H1 (cell line): ENCODE results near the gene RPGR. TPM values are rescaled to one million over a fixed set of nuclear protein-coding genes. Genes with fewer than 3 reads are reported as not detected.

Experiments used
- CTCF ChIA-PET: fragments of 300-600 bp; sonication (Branson Sonifier 250); formaldehyde crosslinking; loops from one replicate; lab custom pipeline; 2021; ENCODE audit not compliant: partially characterized antibody; lab: Charles Lee
- POLR2A ChIA-PET: fragments of 300-600 bp; sonication (Branson Sonifier 250); formaldehyde crosslinking; loops from one replicate; lab custom pipeline; 2021; ENCODE audit warnings: inconsistent platforms; ENCODE audit not compliant: partially characterized antibody; lab: Charles Lee
- DNase-seq, 2 experiments: peaks; one replicate each; pipeline versions ENCODE4 v3.0.0 to v3.0.0-alpha.2; 2010 to 2022; ENCODE audit warnings: low spot score in 2 of 2, low read depth in 1 of 2, mixed read lengths in 1 of 2
- FAIRE-seq: peaks from 2 replicates; lab custom pipeline; 2011; peaks lifted over from hg19 to GRCh38; lab: Jason Lieb, UNC
- H2AFZ ChIP-seq: 2 replicates; pipeline ENCODE4 v1.8.1; 2012; ENCODE audit warnings: low read length, inconsistent platforms
- H2AK5ac ChIP-seq: 2 replicates; pipeline ENCODE4 v1.6.1; 2013; ENCODE audit warnings: low read depth, low read length
- H2BK120ac ChIP-seq: replicated peaks from 2 replicates; pipeline ENCODE3; 2013; ENCODE audit warnings: low read depth, low read length, inconsistent platforms
- H2BK12ac ChIP-seq: 2 replicates; pipeline ENCODE4 v1.6.1; 2013; ENCODE audit warnings: low read depth, low read length
- H2BK15ac ChIP-seq: 2 replicates; pipeline ENCODE4 v1.6.1; 2013; ENCODE audit warnings: low read length
- H2BK20ac ChIP-seq: 2 replicates; pipeline ENCODE4 v1.6.1; 2013; ENCODE audit warnings: low read length
- H2BK5ac ChIP-seq: 2 replicates; pipeline ENCODE4 v1.6.1; 2013; ENCODE audit warnings: low read depth, low read length
- H3K14ac ChIP-seq: 2 replicates; pipeline ENCODE4 v1.6.1; 2013; ENCODE audit warnings: inconsistent platforms; ENCODE audit not compliant: insufficient read length
- H3K18ac ChIP-seq: 2 replicates; pipeline ENCODE4 v1.6.1; 2013; ENCODE audit warnings: low read length; ENCODE audit errors: extremely low read depth
- H3K23ac ChIP-seq: 2 replicates; pipeline ENCODE4 v1.6.1; 2013; ENCODE audit warnings: inconsistent platforms; ENCODE audit not compliant: insufficient read length
- H3K23me2 ChIP-seq: 2 replicates; pipeline ENCODE4 v1.6.1; 2013; ENCODE audit warnings: low read depth, low read length
- H3K27ac ChIP-seq: 2 replicates; pipeline ENCODE4 v1.6.1; 2011; ENCODE audit warnings: low read depth, low read length, inconsistent platforms
- H3K27me3 ChIP-seq, 4 experiments: replicated peaks in 1 of 4; 1 replicate in 1 of 4; 2 replicates in 3 of 4; pipeline versions ENCODE4 v1.6.1 to v1.8.1; 2011 to 2013; ENCODE audit warnings: low read length in 3 of 4, mild to moderate bottlenecking in 3 of 4, inconsistent platforms in 2 of 4, mixed read lengths in 2 of 4, moderate library complexity in 1 of 4; ENCODE audit not compliant: control insufficient read depth in 3 of 4, insufficient read depth in 3 of 4; ENCODE audit errors: extremely low read depth in 1 of 4
- H3K36me3 ChIP-seq, 4 experiments: 2 replicates each; pipeline versions ENCODE4 v1.6.1 to v1.8.1; 2011 to 2013; ENCODE audit warnings: mild to moderate bottlenecking in 4 of 4, low read length in 3 of 4, moderate library complexity in 2 of 4, control low read depth in 1 of 4, inconsistent platforms in 1 of 4; ENCODE audit not compliant: insufficient read depth in 4 of 4, control insufficient read depth in 2 of 4
- H3K4ac ChIP-seq: replicated peaks from 2 replicates; pipeline ENCODE3; 2013; ENCODE audit warnings: low read length, low read depth, mixed read lengths, inconsistent platforms; ENCODE audit not compliant: insufficient read length
- H3K4me1 ChIP-seq, 4 experiments: replicated peaks in 1 of 4; 1 replicate in 1 of 4; 2 replicates in 3 of 4; pipeline versions ENCODE4 v1.6.1 to v1.8.1; 2011 to 2013; ENCODE audit warnings: low read length in 3 of 4, inconsistent platforms in 2 of 4, mixed read lengths in 1 of 4; ENCODE audit not compliant: insufficient read depth in 4 of 4, control insufficient read depth in 3 of 4
- H3K4me2 ChIP-seq, 2 experiments: 2 replicates each; pipeline versions ENCODE4 v1.6.1 to v1.8.1; 2011 to 2013; ENCODE audit warnings: low read depth in 2 of 2, low read length in 2 of 2, control low read depth in 1 of 2, inconsistent platforms in 1 of 2, mild to moderate bottlenecking in 1 of 2; ENCODE audit not compliant: insufficient read depth in 1 of 2
- H3K4me3 ChIP-seq, 4 experiments: fragments of 200-600, 300-600 bp in 1 of 4; sonication (generic), shearing (Covaris generic), sonication (Bioruptor Twin) in 1 of 4; 2 replicates each; pipeline versions ENCODE4 v1.5.1 to v1.8.1; 2011 to 2016; ENCODE audit warnings: low read length in 4 of 4, low read depth in 3 of 4, control low read depth in 2 of 4, inconsistent platforms in 2 of 4, mild to moderate bottlenecking in 2 of 4, mixed read lengths in 1 of 4, moderate library complexity in 1 of 4; ENCODE audit not compliant: insufficient read depth in 2 of 4; ENCODE audit errors: extremely low read depth in 1 of 4
- H3K56ac ChIP-seq: replicated peaks from 2 replicates; pipeline ENCODE3; 2013; ENCODE audit warnings: low read depth, mild to moderate bottlenecking, mixed read lengths, low read length, inconsistent platforms; ENCODE audit not compliant: insufficient read length
- H3K79me1 ChIP-seq: 2 replicates; pipeline ENCODE4 v1.6.1; 2013; ENCODE audit warnings: low read depth, low read length, control low read depth
- H3K79me2 ChIP-seq, 2 experiments: 2 replicates each; pipeline versions ENCODE4 v1.6.1 to v1.8.1; 2012 to 2013; ENCODE audit warnings: low read length in 2 of 2, mild to moderate bottlenecking in 2 of 2, inconsistent platforms in 1 of 2; ENCODE audit not compliant: insufficient read depth in 2 of 2, control insufficient read depth in 1 of 2
- H3K9ac ChIP-seq, 4 experiments: replicated peaks in 1 of 4; 1 replicate in 1 of 4; 2 replicates in 3 of 4; pipeline versions ENCODE4 v1.6.1 to v1.8.1; 2011 to 2013; ENCODE audit warnings: low read depth in 3 of 4, low read length in 3 of 4, control low read depth in 2 of 4, mild to moderate bottlenecking in 2 of 4, moderate library complexity in 2 of 4, inconsistent platforms in 1 of 4; ENCODE audit errors: extremely low read depth in 1 of 4
- H3K9me3 ChIP-seq, 2 experiments: 2 replicates each; pipeline versions ENCODE4 v1.6.1 to v1.8.1; 2012 to 2013; ENCODE audit warnings: mild to moderate bottlenecking in 2 of 2, moderate library complexity in 2 of 2, control low read depth in 1 of 2, inconsistent platforms in 1 of 2, low read depth in 1 of 2, low read length in 1 of 2, mixed read lengths in 1 of 2; ENCODE audit not compliant: insufficient read depth in 2 of 2
- H4K20me1 ChIP-seq, 2 experiments: replicated peaks in 1 of 2; 2 replicates each; pipeline versions ENCODE3 to v1.8.1; 2011 to 2013; ENCODE audit warnings: inconsistent platforms in 2 of 2, low read length in 2 of 2, mild to moderate bottlenecking in 1 of 2; ENCODE audit not compliant: insufficient read depth in 2 of 2, control insufficient read depth in 1 of 2
- H4K5ac ChIP-seq: 2 replicates; pipeline ENCODE4 v1.6.1; 2013; ENCODE audit warnings: low read length, low read depth, mixed read lengths, inconsistent platforms; ENCODE audit not compliant: insufficient read length
- H4K8ac ChIP-seq: 2 replicates; pipeline ENCODE4 v1.8.0; 2013; ENCODE audit warnings: mild to moderate bottlenecking, moderate library complexity, low read length, inconsistent platforms; ENCODE audit not compliant: insufficient read depth; ENCODE audit errors: extremely low read depth
- H4K91ac ChIP-seq: replicated peaks from 2 replicates; pipeline ENCODE3; 2013; ENCODE audit warnings: low read length, mixed read lengths, inconsistent platforms; ENCODE audit not compliant: insufficient read length
- BRCA1 ChIP-seq: IDR thresholded peaks from 2 replicates; pipeline ENCODE4 v1.6.1; 2012; ENCODE audit warnings: low read depth, low read length, improper control_type of control experiment
- HDAC2 ChIP-seq, 2 experiments: fragments of 300-600 bp in 1 of 2; sonication (generic) in 1 of 2; IDR thresholded peaks; 2 replicates each; pipeline ENCODE4 v1.6.1; 2011 to 2012; ENCODE audit warnings: low read depth in 2 of 2, low read length in 2 of 2, mild to moderate bottlenecking in 2 of 2, moderate library complexity in 2 of 2, borderline replicate concordance in 1 of 2, inconsistent platforms in 1 of 2
- MAFK ChIP-seq: IDR thresholded peaks from 2 replicates; pipeline ENCODE4 v1.6.1; 2012; ENCODE audit warnings: low read depth, mild to moderate bottlenecking, improper control_type of control experiment, low read length
- SIN3A ChIP-seq, 2 experiments: IDR thresholded peaks in 1 of 2; conservative IDR thresholded peaks in 1 of 2; 2 replicates each; pipeline ENCODE4 v1.6.1; 2011 to 2012; ENCODE audit warnings: low read length in 2 of 2, improper control_type of control experiment in 1 of 2, low read depth in 1 of 2, mild to moderate bottlenecking in 1 of 2
- WGBS, 2 experiments: shearing (Covaris generic) in 1 of 2; methylation state at CpG; one replicate each; pipeline versions ENCODE4 v1.1.6 to v1.1.7; 2013 to 2015; ENCODE audit warnings: low lambda C conversion rate in 2 of 2, mixed read lengths in 2 of 2, inconsistent platforms in 1 of 2, low coverage in 1 of 2, missing lambda C conversion rate in 1 of 2; ENCODE audit not compliant: insufficient replicate concordance in 2 of 2, insufficient coverage in 1 of 2, insufficient read length in 1 of 2; ENCODE audit errors: extremely low coverage in 1 of 2, missing lambda C conversion rate in 1 of 2; 5-methylcytosine and 5-hydroxymethylcytosine counted together
- polyA plus RNA-seq, 7 experiments: library from polyadenylated mRNA; depleted of rRNA in 3 of 7; stranded (reverse) in 5 of 7; unstranded in 2 of 7; fragments of >200 nt in 5 of 7; fragments of 200-250 nt in 2 of 7; gene quantifications; 1 replicate in 5 of 7; 2 replicates in 1 of 7; 4 replicates in 1 of 7; pipeline versions ENCODE4 v1.2.1 to v1.2.3, GENCODE V29; 2011 to 2013; ENCODE audit warnings: missing spikeins in 2 of 7, mixed read lengths in 2 of 7
- total RNA-seq: library from RNA; stranded (reverse); fragmentation: NEBNext Ultra II Directional; extraction: Animal tissue kit (Norgen Biotek cat#: 25700); gene quantifications from 2 replicates; pipeline ENCODE4 v1.2.1, GENCODE V29; 2021

The RPGR gene
- total and polyA plus RNA-seq, 2 of the 8 experiments (the other 6 are each of a cell fraction or from before 2014, with no cell fraction given) = 1.6 to 10.0 TPM

DNA sequence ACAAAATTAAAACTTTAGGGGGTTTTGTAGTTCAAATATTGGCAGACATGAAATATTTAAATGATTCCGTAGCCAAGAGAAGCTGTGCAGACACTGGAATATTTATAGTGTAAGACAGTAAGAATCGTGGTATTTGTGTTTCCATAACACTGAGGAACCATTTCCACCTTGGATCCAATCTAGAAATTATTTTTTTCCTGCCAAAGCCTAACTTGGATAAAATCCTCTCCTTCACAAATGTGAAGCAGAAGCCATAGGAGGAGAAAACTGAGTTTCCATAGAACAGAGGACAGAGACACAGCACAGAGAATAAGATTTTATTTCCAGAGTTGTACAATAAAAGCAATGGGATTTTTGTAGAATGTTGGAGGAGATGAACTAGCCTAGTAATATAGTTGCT lies 86.8 kb downstream of the RPGR start:
- Histone ChIP-seq H3K79me1 (no peaks in the 10 kb centered on the region), H2BK12ac (no peak overlapping the region), H3K79me2 (no peaks in the 10 kb centered on the region), H3K27ac (no peak overlapping the region), H4K5ac (no peak overlapping the region), H3K56ac (no peak overlapping the region), H3K23ac (no peak overlapping the region), H4K20me1 (no peaks in the 10 kb centered on the region), H3K18ac (no peak overlapping the region), H3K4me1 (no peaks in the 10 kb centered on the region), H3K4me2 (no peak overlapping the region), H3K27me3 (no peaks in the 10 kb centered on the region), H3K9me3 (no peaks in the 10 kb centered on the region), H2AK5ac (no peak overlapping the region), H3K36me3 (no peaks in the 10 kb centered on the region), H3K14ac (no peak overlapping the region), H4K91ac (no peak overlapping the region), H3K4me3 (no peak overlapping the region), H2BK20ac (no peak overlapping the region), H3K4ac (no peak overlapping the region), H3K9ac (no peak overlapping the region), H2BK15ac (no peak overlapping the region), H2BK5ac (no peak overlapping the region), H2BK120ac (no peak overlapping the region), H3K23me2 (no peaks in the 10 kb centered on the region), H2AFZ (no peak overlapping the region), H4K8ac (no peak overlapping the region)
- no peak for DNase-seq
- ChIA-PET POLR2A (no interaction called here), CTCF (interaction anchor here (0.6 kb wide), 1 partner anchor 197 kb away, joined by 3 read pairs; no protein-coding TSS in a partner anchor)
- no peak for TF ChIP-seq MAFK
- TF ChIP-seq BRCA1 = no peak
- TF ChIP-seq HDAC2 (IDR thresholded peaks at IDR 0.05; ENCODE audit: borderline replicate concordance in 1 of 2, low read depth in 2 of 2, low read length in 2 of 2) = no peak
- TF ChIP-seq SIN3A (conservative IDR thresholded peaks at IDR 0.05 in 1 of 2, IDR thresholded peaks at IDR 0.05 in 1 of 2; ENCODE audit: low read depth in 1 of 2, low read length in 2 of 2) = no peak
- no peak for FAIRE-seq
- 81% methylated on average over 2 of the region's 2 CpGs; no CpG with 5 or more reads in 1 of the 2 experiments for WGBS, 2 experiments
